Mesothelial cell of epicardium (in vitro differentiated cells): ENCODE data around the gene TPST1. TPM values are rescaled to one million over a fixed set of nuclear protein-coding genes. Genes with fewer than 3 reads are reported as not detected.

Experiments
- DNase-seq, 2 experiments: peaks; one replicate each; pipeline ENCODE4 v3.0.0; 2021; ENCODE audit warnings: low spot score in 2 of 2; ENCODE audit not compliant: unreplicated experiment in 2 of 2
- H3K27ac Mint-ChIP-seq: 2 replicates; pipeline ENCODE4 v1.8.0; 2021; ENCODE audit warnings: mixed read lengths
- H3K27me3 Mint-ChIP-seq: 2 replicates; pipeline ENCODE4 v1.8.0; 2021; ENCODE audit warnings: low read depth, mixed read lengths
- H3K36me3 Mint-ChIP-seq: 2 replicates; pipeline ENCODE4 v1.8.0; 2021; ENCODE audit warnings: mixed read lengths
- H3K4me1 Mint-ChIP-seq: 2 replicates; pipeline ENCODE4 v1.8.0; 2021; ENCODE audit warnings: mixed read lengths
- H3K4me3 Mint-ChIP-seq: 2 replicates; pipeline ENCODE4 v1.8.0; 2021; ENCODE audit warnings: mild to moderate bottlenecking, moderate library complexity, mixed read lengths
- H3K9me3 Mint-ChIP-seq: 2 replicates; pipeline ENCODE4 v1.8.0; 2021; ENCODE audit warnings: mixed read lengths
- CTCF ChIP-seq: fragments of 200-600 bp; sonication (generic); IDR thresholded peaks from one replicate; pipeline ENCODE4 v1.5.0; 2021; ENCODE audit warnings: antibody characterized with exemption; ENCODE audit not compliant: unreplicated experiment
- total RNA-seq: library from RNA; stranded (reverse); gene quantifications from 3 replicates; pipeline ENCODE4 v1.2.1, GENCODE V29; 2021

The TPST1 gene
- total RNA-seq, 1 donor from 2014 or later = 37.7 TPM

GRCh38 chr7:66176914-66177313 lies 28.2 kb upstream of the TPST1 start:
- Mint-ChIP-seq H3K27me3 (no peaks in the 10 kb centered on the region), H3K4me1 (no peaks in the 10 kb centered on the region), H3K27ac (no peak overlapping the region), H3K36me3 (no peaks in the 10 kb centered on the region), H3K9me3 (no peaks in the 10 kb centered on the region), H3K4me3 (no peak overlapping the region)
- no peak for TF ChIP-seq CTCF
- no peak for DNase-seq

GRCh38 chr7:66178258-66178657 lies 26.9 kb upstream of the TPST1 start:
- TF ChIP-seq CTCF = no peak
- Mint-ChIP-seq H3K27me3 (no peaks in the 10 kb centered on the region), H3K9me3 (no peaks in the 10 kb centered on the region), H3K4me1 (no peaks in the 10 kb centered on the region), H3K36me3 (no peaks in the 10 kb centered on the region), H3K4me3 (no peak overlapping the region), H3K27ac (no peak overlapping the region)
- no peak for DNase-seq

GRCh38 chr7:66181329-66181728 lies 23.8 kb upstream of the TPST1 start:
- no peak for TF ChIP-seq CTCF
- Mint-ChIP-seq H3K4me3 (no peak overlapping the region), H3K27ac (no peak overlapping the region), H3K36me3 (peaks cover 3% of the 10 kb centered on the region), H3K4me1 (no peaks in the 10 kb centered on the region), H3K9me3 (peaks cover 3% of the 10 kb centered on the region), H3K27me3 (no peaks in the 10 kb centered on the region)
- no peak for DNase-seq

GRCh38 chr7:66181845-66182244 lies 23.3 kb upstream of the TPST1 start:
- Mint-ChIP-seq H3K27me3 (no peaks in the 10 kb centered on the region), H3K36me3 (peaks cover 3% of the 10 kb centered on the region), H3K4me3 (no peak overlapping the region), H3K27ac (no peak overlapping the region), H3K4me1 (no peaks in the 10 kb centered on the region), H3K9me3 (peaks cover 3% of the 10 kb centered on the region)
- DNase-seq = no peak
- no peak for TF ChIP-seq CTCF

GRCh38 chr7:66182920-66183319 lies 22.2 kb upstream of the TPST1 start:
- H3K4me1 Mint-ChIP-seq = no peaks in the 10 kb centered on the region
- no peak for TF ChIP-seq CTCF
- no peaks in the 10 kb centered on the region for H3K27me3 Mint-ChIP-seq
- peaks cover 3% of the 10 kb centered on the region for H3K9me3 Mint-ChIP-seq
- H3K36me3 Mint-ChIP-seq = peaks cover 3% of the 10 kb centered on the region
- no peak overlapping the region for H3K4me3 Mint-ChIP-seq
- no peak for DNase-seq
- H3K27ac Mint-ChIP-seq = no peak overlapping the region

GRCh38 chr7:66183700-66184099 lies 21.4 kb upstream of the TPST1 start:
- peaks cover 3% of the 10 kb centered on the region for H3K36me3 Mint-ChIP-seq
- no peaks in the 10 kb centered on the region for H3K27me3 Mint-ChIP-seq
- H3K4me3 Mint-ChIP-seq = no peak overlapping the region
- TF ChIP-seq CTCF = no peak
- H3K9me3 Mint-ChIP-seq = peaks cover 3% of the 10 kb centered on the region
- no peaks in the 10 kb centered on the region for H3K4me1 Mint-ChIP-seq
- no peak for DNase-seq
- H3K27ac Mint-ChIP-seq = no peak overlapping the region
